Measurements from ENCODE around the gene IRF1.

IRF1 gene

DNA sequence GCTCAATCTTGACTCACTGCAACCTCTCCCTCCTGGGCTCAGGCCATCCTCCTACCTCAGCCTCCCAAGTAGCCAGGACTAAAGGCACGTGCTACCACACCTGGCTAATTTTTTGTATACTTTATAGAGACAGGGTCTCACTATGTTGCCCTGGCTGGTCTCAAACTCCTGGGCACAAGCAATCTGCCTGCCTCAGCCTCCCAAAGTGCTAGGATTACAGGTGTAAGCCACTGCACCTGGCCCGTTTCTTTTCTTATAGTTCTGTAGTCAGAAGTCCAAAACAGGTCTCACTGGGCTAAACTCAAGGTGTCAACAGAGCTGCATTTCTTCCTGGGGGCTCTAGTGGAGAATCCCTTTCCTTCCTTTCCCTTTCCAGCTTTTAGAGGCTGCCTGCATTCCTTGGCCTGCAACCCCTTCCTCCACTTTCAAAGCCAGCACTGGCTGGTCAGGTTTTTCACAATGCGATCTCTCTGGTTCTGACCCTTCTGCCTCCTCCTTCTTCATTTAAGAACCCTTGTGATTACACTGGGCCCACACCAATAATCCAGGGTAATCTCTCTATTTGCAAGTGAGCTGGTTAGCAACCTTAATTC, 16.3 kb downstream of the IRF1 start:
- DNase-seq (ENCODE audit: low spot score): no peak

DNA sequence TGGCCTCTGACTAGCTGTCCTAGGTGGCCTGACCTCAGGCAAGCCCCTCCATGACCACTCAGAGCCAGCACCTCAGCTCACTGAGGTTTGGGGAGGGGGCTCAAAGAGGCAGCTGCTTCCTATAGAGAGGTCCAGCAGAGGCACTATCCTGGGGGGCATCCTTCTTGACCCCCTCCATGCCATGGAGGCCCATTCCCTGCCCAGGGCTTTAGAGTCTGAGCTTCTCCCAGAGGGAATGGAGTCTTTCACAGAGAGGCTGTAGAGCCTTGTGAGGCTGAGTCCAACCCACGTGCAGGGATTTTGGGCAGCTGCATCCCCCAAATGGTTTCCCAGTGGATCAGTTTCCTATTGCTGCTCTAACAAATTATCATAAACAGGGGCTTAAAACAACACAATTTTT, 16.9 kb downstream of the IRF1 start:
- no peak for DNase-seq (ENCODE audit: low spot score)

DNA sequence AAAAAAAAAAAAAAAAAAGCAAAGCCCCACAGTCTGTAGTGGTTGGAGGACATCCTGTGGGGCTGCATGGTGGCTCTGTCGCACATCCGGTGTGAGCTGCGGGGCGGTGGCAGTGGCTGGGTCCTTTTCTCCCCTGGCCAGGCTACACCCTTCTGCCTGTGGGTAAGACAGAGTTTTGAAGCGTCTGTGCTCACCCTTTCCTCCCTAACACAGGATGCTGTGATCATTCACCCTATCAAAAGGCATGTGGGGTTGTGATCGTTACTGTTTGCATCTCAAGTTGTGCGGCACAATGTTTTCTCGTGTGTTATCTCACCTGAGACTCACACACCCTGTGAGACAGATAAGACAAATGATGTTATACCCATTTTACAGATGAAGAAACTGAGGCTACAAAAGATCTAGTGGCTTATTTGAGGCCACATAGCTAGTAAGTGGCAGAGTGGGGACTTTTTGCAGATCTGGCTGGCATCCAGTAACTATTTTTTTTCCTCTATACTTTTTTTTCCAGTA, 17.5 kb downstream of the IRF1 start:
- no peak for DNase-seq (ENCODE audit: low spot score)

GRCh38 chr5:132472431-132472830, 18.1 kb downstream of the IRF1 start:
- no peak for DNase-seq (ENCODE audit: low spot score)

- no peak for DNase-seq (ENCODE audit: low spot score)
Observed at GRCh38 chr5:132471944-132472343, 18.6 kb downstream of the IRF1 start.

GRCh38 chr5:132471151-132471907, 19.2 kb downstream of the IRF1 start:
- DNase-seq (ENCODE audit: low spot score): no peak

GRCh38 chr5:132470596-132470995, 20.0 kb downstream of the IRF1 start:
- DNase-seq (ENCODE audit: low spot score): no peak

GRCh38 chr5:132470010-132470392, 20.6 kb downstream of the IRF1 start:
- no peak for DNase-seq (ENCODE audit: low spot score)

- DNase-seq (ENCODE audit: low spot score): no peak
Observed at GRCh38 chr5:132469380-132470009, 21.1 kb downstream of the IRF1 start.

- DNase-seq (ENCODE audit: low spot score): no peak
Observed at GRCh38 chr5:132468656-132469379, 21.8 kb downstream of the IRF1 start.

DNA sequence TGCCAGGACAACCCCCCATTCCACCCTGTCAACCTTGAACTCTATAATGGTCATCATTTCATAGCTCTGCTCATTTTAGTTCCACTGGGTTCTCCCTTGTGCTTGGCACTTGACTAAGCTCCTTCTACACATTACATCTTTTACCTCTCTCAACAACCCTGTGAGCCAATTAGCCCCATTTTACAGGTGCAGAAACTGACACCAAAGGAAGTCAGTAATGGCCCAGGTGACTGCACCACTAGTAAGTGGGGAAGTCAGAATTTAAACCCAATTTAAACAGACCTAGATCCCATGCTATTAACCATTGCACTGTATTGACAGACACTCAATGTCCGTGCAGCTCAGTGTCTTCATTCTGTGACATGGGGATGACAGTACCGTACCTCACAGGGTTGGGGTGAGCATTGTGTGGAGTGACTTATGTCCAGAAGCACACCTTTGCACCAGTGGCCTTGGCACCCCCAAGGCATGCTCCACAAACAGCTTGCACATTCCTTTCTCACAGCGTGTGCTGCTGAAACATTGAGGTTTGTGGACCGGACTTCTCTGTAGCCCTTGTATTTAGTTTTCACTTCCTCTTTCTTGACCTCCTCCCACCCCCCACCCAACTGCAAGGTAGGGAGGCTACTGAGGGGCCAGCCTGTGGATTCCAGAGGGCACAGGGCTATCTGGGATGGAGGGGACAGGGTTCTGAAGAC, 23.1 kb downstream of the IRF1 start:
- no peak for DNase-seq (ENCODE audit: low spot score)

DNA sequence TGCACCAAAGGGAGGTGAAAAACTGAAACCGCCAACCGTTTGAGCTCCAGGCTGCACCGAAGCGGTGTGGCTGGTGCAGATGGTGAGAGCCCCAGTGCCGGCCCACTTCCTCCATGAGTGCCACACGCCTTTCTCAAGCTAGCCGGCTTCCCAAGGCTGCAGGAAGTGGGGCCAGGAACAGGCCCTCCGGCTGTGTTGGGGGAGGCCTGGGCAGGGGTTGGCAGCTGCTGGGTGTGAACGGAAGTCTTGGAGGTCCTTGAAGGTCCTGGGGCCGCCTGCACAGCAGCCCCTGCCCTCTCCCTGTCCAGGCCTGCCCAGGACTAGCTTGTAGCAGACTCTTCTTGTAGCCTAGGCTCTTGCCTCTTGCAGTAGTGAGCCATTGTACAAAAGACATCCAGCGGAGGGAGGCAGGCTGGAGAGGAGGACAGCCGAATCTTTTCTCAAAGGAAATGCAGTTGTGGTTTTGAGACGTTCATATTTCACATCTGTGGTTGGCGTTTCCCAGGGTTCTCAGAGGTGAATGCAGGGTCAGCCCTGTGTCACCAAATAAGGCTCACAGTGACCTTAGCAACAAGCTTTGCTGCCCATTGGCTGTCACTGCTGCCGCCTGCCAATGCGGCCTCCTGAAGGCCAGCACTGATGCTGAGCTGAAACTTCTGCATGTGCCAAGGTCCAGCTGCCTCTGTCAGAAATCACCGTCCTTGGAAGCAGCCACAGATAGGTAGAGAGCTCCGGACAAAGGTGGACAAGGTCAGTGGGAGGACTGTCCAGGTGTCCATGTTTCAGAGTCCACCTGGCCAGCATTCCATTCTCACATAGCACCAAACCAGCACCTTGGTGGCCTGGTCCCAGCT, 23.9 kb downstream of the IRF1 start:
- DNase-seq (ENCODE audit: low spot score): no peak

DNA sequence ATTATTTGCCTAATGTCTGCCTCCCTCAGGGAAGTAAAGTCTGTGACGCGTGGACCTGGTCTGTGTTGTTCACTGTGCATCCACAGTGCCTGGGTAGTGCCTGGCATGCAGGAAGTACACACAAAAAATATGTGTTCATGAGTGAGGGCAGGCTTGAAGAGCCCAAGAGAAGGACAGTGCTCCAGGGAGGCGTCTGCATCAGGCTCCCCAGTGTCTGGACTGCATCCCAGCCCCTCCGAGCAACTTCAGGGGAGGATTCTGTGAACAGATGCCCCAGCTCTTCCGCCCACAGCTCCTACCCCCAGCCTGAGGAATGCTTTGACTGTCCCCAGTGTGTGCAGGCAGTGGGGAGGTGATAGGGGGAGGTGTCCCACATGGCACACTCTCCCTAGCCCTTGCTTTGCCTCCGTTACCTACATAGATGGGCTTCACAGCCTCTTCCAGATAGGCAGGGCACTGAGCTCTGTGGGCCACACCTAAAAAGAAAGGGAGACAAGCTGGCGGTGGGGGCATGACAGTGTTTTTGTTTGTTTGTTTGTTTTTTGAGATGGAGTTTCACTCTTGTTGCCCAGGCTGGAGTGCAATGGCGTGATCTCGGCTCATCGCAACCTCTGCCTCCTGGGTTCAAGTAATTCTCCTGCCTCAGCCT, 25.4 kb downstream of the IRF1 start:
- DNase-seq (ENCODE audit: low spot score): no peak

- DNase-seq (ENCODE audit: low spot score): no peak
Observed at GRCh38 chr5:132464156-132464939, 26.2 kb downstream of the IRF1 start.

DNA sequence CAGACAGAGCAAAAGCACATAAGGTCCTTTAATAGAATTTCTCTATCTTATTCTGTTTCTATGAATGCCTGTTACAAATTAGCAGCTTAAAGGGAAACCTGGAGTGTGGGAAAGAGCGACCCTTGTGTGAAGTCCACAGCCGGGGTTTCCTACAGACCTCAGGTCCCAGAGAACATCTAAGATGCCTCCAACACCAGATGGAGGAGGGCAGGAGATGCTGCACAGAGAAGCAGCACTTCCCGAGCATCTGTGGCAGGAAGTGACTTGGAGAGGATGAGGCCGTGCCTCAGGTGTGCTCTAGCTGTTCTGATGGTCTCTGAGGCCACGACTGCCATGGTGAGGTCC, 26.8 kb downstream of the IRF1 start:
- no peak for DNase-seq (ENCODE audit: low spot score)

DNA sequence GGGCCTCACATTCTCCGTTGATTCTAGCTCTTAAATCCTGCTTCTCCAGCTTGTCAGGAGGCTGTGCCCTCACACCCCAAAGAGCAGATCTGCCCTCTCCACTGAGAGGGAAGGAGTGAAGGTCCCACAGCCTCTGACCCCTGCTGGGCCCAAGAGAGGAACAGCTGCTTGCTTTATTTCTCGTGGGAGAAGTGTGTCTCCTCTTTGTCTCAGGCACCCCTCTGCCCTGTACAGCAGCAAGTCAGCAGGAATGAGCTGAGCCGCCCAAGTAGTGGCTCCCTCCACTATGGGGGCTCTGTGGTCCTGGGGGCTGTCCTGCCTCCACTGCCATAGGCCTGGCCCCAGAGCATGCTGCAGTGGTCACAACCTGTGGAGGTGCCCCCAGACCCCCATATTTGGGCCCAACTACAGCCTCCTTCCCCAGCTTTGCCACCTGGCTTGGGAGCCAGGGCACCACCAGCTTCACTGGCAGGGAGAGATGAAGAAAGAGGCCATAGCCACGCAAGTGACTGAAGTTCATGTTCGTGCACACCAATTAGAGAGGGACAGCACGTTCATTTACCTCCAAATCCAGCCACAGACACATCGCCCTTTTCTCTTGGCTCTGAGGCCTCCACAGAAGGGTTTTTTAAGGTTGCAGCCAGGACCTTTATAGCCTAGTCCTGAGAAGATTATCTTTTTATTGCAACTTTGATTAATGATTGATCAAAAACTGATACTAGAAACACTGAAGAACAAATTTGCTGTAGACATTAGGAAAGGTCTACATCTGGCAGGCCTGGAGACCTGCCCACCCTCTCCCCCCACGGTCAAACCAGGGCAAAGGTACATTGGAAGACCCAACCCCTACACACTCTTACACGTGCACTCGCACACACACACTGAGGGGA, 27.5 kb downstream of the IRF1 start:
- DNase-seq (ENCODE audit: low spot score): no peak

DNA sequence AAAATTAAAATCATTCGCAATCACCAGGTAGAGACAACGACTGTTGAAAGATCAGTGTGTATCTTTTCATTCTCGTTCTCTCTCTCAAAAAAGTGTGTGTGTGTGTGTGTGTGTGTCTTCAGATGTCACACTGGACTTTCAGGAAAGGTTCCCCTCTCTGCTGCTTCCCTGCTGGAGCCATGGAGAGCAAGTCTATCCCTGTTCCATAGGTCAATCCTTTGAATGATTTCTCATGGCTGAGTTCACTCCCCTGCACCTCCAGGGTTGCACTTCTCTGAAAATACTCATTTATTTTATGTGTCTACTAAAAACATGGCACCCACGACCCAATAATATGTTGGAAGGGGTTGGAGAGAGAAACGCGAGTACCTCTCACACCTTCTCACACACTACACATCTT, 28.2 kb downstream of the IRF1 start:
- no peak for DNase-seq (ENCODE audit: low spot score)

DNA sequence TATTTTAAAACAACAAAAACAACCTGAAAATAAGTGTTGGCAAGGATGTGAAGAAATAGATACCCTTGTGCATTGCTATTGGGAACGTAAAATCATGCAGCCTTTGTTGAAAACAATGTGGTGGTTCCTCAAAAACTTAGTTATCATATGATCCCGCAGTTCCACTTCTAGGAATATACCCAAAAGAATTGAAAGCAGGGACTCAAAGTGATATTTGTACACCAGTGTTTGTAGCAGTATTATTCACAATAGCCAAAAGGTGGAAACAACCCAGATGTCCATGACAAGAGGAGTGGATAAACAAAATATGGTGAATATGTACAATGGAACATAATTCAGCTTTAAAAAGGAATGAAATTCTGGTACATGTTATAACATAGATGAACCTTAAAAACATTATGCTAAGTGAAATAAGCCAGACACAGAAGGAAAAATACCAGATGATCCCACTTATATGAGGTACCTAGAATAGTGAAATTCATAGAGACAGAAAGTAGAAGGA, 29.0 kb downstream of the IRF1 start:
- DNase-seq (ENCODE audit: low spot score): no peak

Data from hematopoietic multipotent progenitor cell treated with erythropoietin and hydrocortisone succinate and interleukin-3 and kit ligand, for 17 days (in vitro differentiated cells).